Smooth muscle cell (in vitro differentiated cells): Measurements from ENCODE around the gene ADIPOR2. TPM values are rescaled to one million over a fixed set of nuclear protein-coding genes. Genes with fewer than 3 reads are reported as not detected.

ENCODE experiments used
- DNase-seq: peaks from one replicate; lab custom pipeline; 2025; ENCODE audit not compliant: unreplicated experiment; lab: John Stamatoyannopoulos, UW
- H2AFZ ChIP-seq: fragments of 200-600 bp; sonication (generic); 2 replicates; pipeline ENCODE4 v1.6.0; 2016; ENCODE audit warnings: antibody characterized with exemption, low read depth, mild to moderate bottlenecking
- H3F3A ChIP-seq: fragments of 200-600 bp; sonication (generic); 2 replicates; pipeline ENCODE4 v1.6.0; 2017; ENCODE audit warnings: antibody characterized with exemption, low read depth
- H3K27ac ChIP-seq: fragments of 200-600 bp; sonication (generic); 2 replicates; pipeline ENCODE4 v1.5.1; 2016; ENCODE audit warnings: low read depth, mild to moderate bottlenecking
- H3K27me3 ChIP-seq: fragments of 200-600 bp; sonication (generic); 2 replicates; pipeline ENCODE4 v1.6.1; 2016; ENCODE audit warnings: low read depth, mild to moderate bottlenecking
- H3K36me3 ChIP-seq: fragments of 200-600 bp; sonication (generic); 2 replicates; pipeline ENCODE4 v1.5.1; 2016; ENCODE audit warnings: low read depth
- H3K4me1 ChIP-seq: fragments of 200-600 bp; sonication (generic); 2 replicates; pipeline ENCODE4 v1.5.1; 2016; ENCODE audit warnings: low read depth
- H3K4me2 ChIP-seq: fragments of 200-600 bp; sonication (generic); 2 replicates; pipeline ENCODE4 v1.6.0; 2016; ENCODE audit warnings: mild to moderate bottlenecking
- H3K4me3 ChIP-seq: fragments of 200-600 bp; sonication (generic); 2 replicates; pipeline ENCODE4 v1.5.1; 2016; ENCODE audit warnings: mild to moderate bottlenecking
- H3K79me2 ChIP-seq: fragments of 200-600 bp; sonication (generic); 2 replicates; pipeline ENCODE4 v1.6.0; 2016; ENCODE audit warnings: low read depth, mild to moderate bottlenecking
- H3K9ac ChIP-seq: fragments of 200-600 bp; sonication (generic); 2 replicates; pipeline ENCODE4 v1.6.0; 2016; ENCODE audit warnings: low read depth
- H3K9me3 ChIP-seq: fragments of 200-600 bp; sonication (generic); replicated peaks from 2 replicates; pipeline ENCODE4 v1.5.1; 2016; ENCODE audit warnings: low read depth
- H4K20me1 ChIP-seq: fragments of 200-600 bp; sonication (generic); 2 replicates; pipeline ENCODE4 v1.6.0; 2016; ENCODE audit warnings: low read depth
- WGBS: methylation state at CpG from one replicate; pipeline ENCODE4 v1.1.7; 2016; ENCODE audit warnings: low lambda C conversion rate; 5-methylcytosine and 5-hydroxymethylcytosine counted together
- polyA plus RNA-seq: library from polyadenylated mRNA; unstranded; fragments of >200 nt; fragmentation: Nextera tagmentation; extraction: Ambion mirVana; gene quantifications from 2 replicates; pipeline ENCODE4 v1.2.1, GENCODE V29; 2016
- total RNA-seq: library from RNA; depleted of rRNA; stranded (reverse); fragments of >200 nt; gene quantifications from 2 replicates; pipeline ENCODE4 v1.2.3, GENCODE V29; 2014
- TF ChIP-seq, protein P1 (sequence below): fragments of 200-600 bp; sonication (generic); IDR thresholded peaks from 2 replicates; pipeline ENCODE4 v1.5.1; 2017; ENCODE audit warnings: borderline replicate concordance, mild to moderate bottlenecking, antibody characterized with exemption; ENCODE audit not compliant: insufficient read depth, poor library complexity, severe bottlenecking

Gene ADIPOR2
- total and polyA plus RNA-seq, 2 experiments from 2014 or later, result 7.0 to 34.1 TPM

DNA sequence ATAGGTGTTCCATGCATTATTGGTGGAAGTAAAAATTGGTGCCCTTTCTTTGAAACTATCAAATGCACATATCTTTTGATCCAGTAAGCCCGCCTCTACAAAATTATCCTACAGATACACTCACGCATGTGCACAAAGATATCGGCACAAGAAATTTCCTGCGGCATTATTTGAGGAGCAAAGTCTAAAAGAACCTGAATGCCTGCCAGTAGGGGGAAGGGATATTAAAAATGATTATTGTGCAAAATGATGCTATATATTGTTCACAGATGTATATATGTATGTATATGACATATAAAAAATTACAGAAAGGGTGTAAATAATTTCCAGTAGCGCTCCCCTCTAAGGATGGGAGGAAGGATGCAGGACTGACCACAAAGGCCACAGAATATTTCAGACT, 24.7 kb upstream of the ADIPOR2 start:
- H3K9me3 ChIP-seq, result no peaks in the 10 kb centered on the region
- peaks cover 9% of the 10 kb centered on the region for H3K27me3 ChIP-seq
- H2AFZ ChIP-seq, result no peak overlapping the region
- no peaks in the 10 kb centered on the region for H4K20me1 ChIP-seq
- H3K4me1 ChIP-seq, result peaks cover 6% of the 10 kb centered on the region
- no peak overlapping the region for H3K4me2 ChIP-seq
- H3K36me3 ChIP-seq, result no peaks in the 10 kb centered on the region
- no peak overlapping the region for H3K4me3 ChIP-seq
- WGBS, result 77% methylated on average over 5 of the region's 5 CpGs
- H3K27ac ChIP-seq, result no peak overlapping the region
- no peak for DNase-seq
- no peak overlapping the region for H3K9ac ChIP-seq
- TF ChIP-seq, protein P1, sequence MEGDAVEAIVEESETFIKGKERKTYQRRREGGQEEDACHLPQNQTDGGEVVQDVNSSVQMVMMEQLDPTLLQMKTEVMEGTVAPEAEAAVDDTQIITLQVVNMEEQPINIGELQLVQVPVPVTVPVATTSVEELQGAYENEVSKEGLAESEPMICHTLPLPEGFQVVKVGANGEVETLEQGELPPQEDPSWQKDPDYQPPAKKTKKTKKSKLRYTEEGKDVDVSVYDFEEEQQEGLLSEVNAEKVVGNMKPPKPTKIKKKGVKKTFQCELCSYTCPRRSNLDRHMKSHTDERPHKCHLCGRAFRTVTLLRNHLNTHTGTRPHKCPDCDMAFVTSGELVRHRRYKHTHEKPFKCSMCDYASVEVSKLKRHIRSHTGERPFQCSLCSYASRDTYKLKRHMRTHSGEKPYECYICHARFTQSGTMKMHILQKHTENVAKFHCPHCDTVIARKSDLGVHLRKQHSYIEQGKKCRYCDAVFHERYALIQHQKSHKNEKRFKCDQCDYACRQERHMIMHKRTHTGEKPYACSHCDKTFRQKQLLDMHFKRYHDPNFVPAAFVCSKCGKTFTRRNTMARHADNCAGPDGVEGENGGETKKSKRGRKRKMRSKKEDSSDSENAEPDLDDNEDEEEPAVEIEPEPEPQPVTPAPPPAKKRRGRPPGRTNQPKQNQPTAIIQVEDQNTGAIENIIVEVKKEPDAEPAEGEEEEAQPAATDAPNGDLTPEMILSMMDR, result no peak
- no peaks in the 10 kb centered on the region for H3K79me2 ChIP-seq
- no peaks in the 10 kb centered on the region for H3F3A ChIP-seq

DNA sequence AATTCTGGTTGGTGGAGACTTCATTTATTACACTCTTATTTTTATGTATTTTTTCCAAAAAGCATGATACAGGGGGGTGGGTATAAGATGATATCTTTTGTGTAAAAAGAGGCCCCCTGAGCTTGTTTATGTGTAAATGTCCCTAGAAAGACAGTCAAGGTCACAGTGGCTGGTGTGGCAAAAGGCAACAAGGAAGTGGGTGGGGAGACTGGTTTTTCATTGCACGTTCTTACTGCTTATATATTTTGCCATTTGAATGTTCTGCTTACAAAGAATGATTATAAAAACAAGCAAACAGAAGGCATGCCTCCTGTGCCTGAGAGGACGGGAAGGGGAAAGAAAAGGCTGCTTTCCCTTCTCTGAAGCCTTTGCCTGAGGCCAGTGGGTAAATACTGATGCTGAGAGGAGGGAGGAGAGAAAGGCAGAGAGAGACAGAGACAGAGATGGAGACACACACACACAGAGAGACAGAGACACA, 24.1 kb upstream of the ADIPOR2 start:
- Histone ChIP-seq H3K9ac (no peak overlapping the region), H3K4me3 (no peak overlapping the region), H2AFZ (no peak overlapping the region), H3F3A (no peaks in the 10 kb centered on the region), H3K9me3 (no peaks in the 10 kb centered on the region), H3K4me1 (peaks cover 6% of the 10 kb centered on the region), H3K79me2 (no peaks in the 10 kb centered on the region), H3K4me2 (no peak overlapping the region), H3K36me3 (no peaks in the 10 kb centered on the region), H3K27ac (no peak overlapping the region), H4K20me1 (no peaks in the 10 kb centered on the region), H3K27me3 (peaks cover 9% of the 10 kb centered on the region)
- 41% methylated on average over 2 of the region's 2 CpGs for WGBS
- TF ChIP-seq, protein P1, result no peak
- DNase-seq, result no peak

DNA sequence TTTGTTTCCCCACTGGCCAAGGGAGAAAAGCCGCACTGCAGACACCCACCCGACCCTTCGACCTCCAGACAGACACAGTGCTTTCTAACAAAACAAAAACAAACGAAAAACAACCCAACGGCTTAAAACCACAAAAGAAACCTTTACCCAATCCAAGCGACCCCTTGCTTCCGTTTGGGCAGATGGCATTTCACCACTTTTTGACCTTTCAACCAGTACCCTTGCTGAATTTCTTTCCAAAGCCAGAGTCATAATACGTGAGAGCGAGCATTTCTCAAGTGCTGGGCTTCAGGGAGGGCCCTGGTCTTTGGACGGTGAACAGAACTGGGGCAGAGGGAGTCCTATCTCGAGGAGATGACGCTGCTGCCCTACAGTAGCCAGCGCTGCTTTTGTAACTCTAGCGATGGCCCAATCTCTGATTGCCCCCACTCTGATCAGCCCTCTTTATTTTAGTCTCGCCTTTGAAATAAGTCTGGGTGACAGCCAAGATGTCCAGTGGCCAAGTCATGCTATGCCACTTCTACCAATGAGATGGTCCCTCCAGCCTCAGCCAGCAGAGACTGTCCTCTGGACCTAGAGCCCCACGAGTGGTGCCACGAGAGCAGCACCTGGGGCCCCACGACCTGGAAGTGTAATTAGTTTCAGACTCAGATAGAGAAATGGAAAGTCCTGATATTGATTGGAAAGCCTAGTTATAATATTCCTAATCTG, 21.9 kb upstream of the ADIPOR2 start:
- Histone ChIP-seq H3K4me2 (no peak overlapping the region), H3K4me3 (no peak overlapping the region), H3F3A (no peaks in the 10 kb centered on the region), H2AFZ (no peak overlapping the region), H3K36me3 (no peaks in the 10 kb centered on the region), H3K79me2 (no peaks in the 10 kb centered on the region), H3K27ac (no peak overlapping the region), H3K9me3 (no peaks in the 10 kb centered on the region), H3K27me3 (no peaks in the 10 kb centered on the region), H4K20me1 (no peaks in the 10 kb centered on the region), H3K9ac (no peak overlapping the region), H3K4me1 (peaks cover 6% of the 10 kb centered on the region)
- TF ChIP-seq, protein P1, result no peak
- WGBS, result 86% methylated on average over 18 of the region's 18 CpGs
- DNase-seq, result no peak
